Mesenchymal stem cell (in vitro differentiated cells and primary cell): ENCODE data around the gene MAFB.

Experiments
- DNase-seq: peaks from one replicate; pipeline ENCODE4 v3.0.0-alpha.2; 2013
- H2AFZ ChIP-seq: one replicate; pipeline ENCODE4 v1.6.1; 2013; ENCODE audit warnings: low read depth, mild to moderate bottlenecking, control low read depth, inconsistent platforms, low read length, moderate library complexity
- H2AK5ac ChIP-seq: 2 replicates; pipeline ENCODE4 v1.6.1; 2013; ENCODE audit warnings: low read length, moderate library complexity, mild to moderate bottlenecking, inconsistent platforms; ENCODE audit not compliant: severe bottlenecking
- H2BK120ac ChIP-seq: one replicate; pipeline ENCODE4 v1.6.1; 2013; ENCODE audit warnings: low read depth, mild to moderate bottlenecking, inconsistent platforms, low read length, moderate library complexity
- H2BK12ac ChIP-seq, 2 experiments: one replicate each; pipeline ENCODE4 v1.6.1; 2013; ENCODE audit warnings: inconsistent platforms in 2 of 2, low read length in 2 of 2, mild to moderate bottlenecking in 2 of 2, moderate library complexity in 2 of 2, control low read depth in 1 of 2
- H2BK15ac ChIP-seq: one replicate; pipeline ENCODE4 v1.6.1; 2013; ENCODE audit warnings: mild to moderate bottlenecking, low read depth, inconsistent platforms; ENCODE audit not compliant: poor library complexity, severe bottlenecking
- H2BK5ac ChIP-seq: 2 replicates; pipeline ENCODE4 v1.6.1; 2013; ENCODE audit warnings: low read depth, mild to moderate bottlenecking, low read length, control low read depth, inconsistent platforms; ENCODE audit not compliant: poor library complexity, severe bottlenecking
- H3K14ac ChIP-seq, 2 experiments: one replicate each; pipeline ENCODE4 v1.6.1; 2013; ENCODE audit warnings: inconsistent platforms in 2 of 2, low read length in 2 of 2, control low read depth in 1 of 2, mild to moderate bottlenecking in 1 of 2, moderate library complexity in 1 of 2
- H3K18ac ChIP-seq, 2 experiments: one replicate each; pipeline ENCODE4 v1.6.1; 2013; ENCODE audit warnings: inconsistent platforms in 2 of 2, low read length in 2 of 2, control low read depth in 1 of 2, low read depth in 1 of 2, mild to moderate bottlenecking in 1 of 2
- H3K23ac ChIP-seq, 2 experiments: one replicate each; pipeline ENCODE4 v1.6.1; 2013; ENCODE audit warnings: inconsistent platforms in 2 of 2, low read length in 2 of 2, mild to moderate bottlenecking in 2 of 2, moderate library complexity in 2 of 2, control low read depth in 1 of 2
- H3K27ac ChIP-seq: 2 replicates; pipeline ENCODE4 v1.5.1; 2013; ENCODE audit warnings: mild to moderate bottlenecking, moderate library complexity, low read length, control low read depth, inconsistent platforms; ENCODE audit not compliant: poor library complexity, severe bottlenecking
- H3K27me3 ChIP-seq, 2 experiments: 2 replicates each; pipeline versions ENCODE4 v1.6.1 to v1.7.0; 2013; ENCODE audit warnings: low read length in 2 of 2, mild to moderate bottlenecking in 2 of 2, moderate library complexity in 2 of 2, control low read depth in 1 of 2, inconsistent platforms in 1 of 2; ENCODE audit not compliant: control insufficient read depth in 1 of 2, insufficient read depth in 1 of 2
- H3K36me3 ChIP-seq, 2 experiments: 2 replicates each; pipeline versions ENCODE4 v1.6.1 to v1.7.0; 2013; ENCODE audit warnings: low read length in 2 of 2, control low read depth in 1 of 2, inconsistent platforms in 1 of 2, low read depth in 1 of 2, mild to moderate bottlenecking in 1 of 2; ENCODE audit not compliant: insufficient read depth in 2 of 2, control insufficient read depth in 1 of 2
- H3K4ac ChIP-seq, 2 experiments: one replicate each; pipeline ENCODE4 v1.6.1; 2013; ENCODE audit warnings: inconsistent platforms in 2 of 2, low read length in 2 of 2, mild to moderate bottlenecking in 2 of 2, moderate library complexity in 2 of 2, control low read depth in 1 of 2, low read depth in 1 of 2
- H3K4me1 ChIP-seq: 2 replicates; pipeline ENCODE4 v1.6.1; 2013; ENCODE audit warnings: low read depth, low read length, control low read depth; ENCODE audit not compliant: control insufficient read depth, insufficient read depth
- H3K4me2 ChIP-seq: 2 replicates; pipeline ENCODE4 v1.6.1; 2013; ENCODE audit warnings: low read length, mild to moderate bottlenecking, inconsistent platforms; ENCODE audit not compliant: poor library complexity, severe bottlenecking
- H3K4me3 ChIP-seq, 2 experiments: 2 replicates each; pipeline versions ENCODE4 v1.5.1 to v1.7.0; 2013; ENCODE audit warnings: low read length in 2 of 2, mild to moderate bottlenecking in 2 of 2, control low read depth in 1 of 2, low read depth in 1 of 2; ENCODE audit not compliant: insufficient read depth in 1 of 2
- H3K79me1 ChIP-seq: replicated peaks from 2 replicates; pipeline ENCODE4 v1.6.1; 2013; ENCODE audit warnings: mild to moderate bottlenecking, control low read depth, low read length, inconsistent platforms; ENCODE audit not compliant: poor library complexity, severe bottlenecking
- H3K9ac ChIP-seq: 2 replicates; pipeline ENCODE4 v1.7.0; 2013; ENCODE audit warnings: mild to moderate bottlenecking, low read length, moderate library complexity
- H3K9me3 ChIP-seq: 2 replicates; pipeline ENCODE4 v1.7.0; 2013; ENCODE audit warnings: mild to moderate bottlenecking, low read length; ENCODE audit not compliant: control insufficient read depth
- H4K8ac ChIP-seq: one replicate; pipeline ENCODE4 v1.6.1; 2013; ENCODE audit warnings: inconsistent platforms, mild to moderate bottlenecking, low read length, moderate library complexity
- H4K91ac ChIP-seq: one replicate; pipeline ENCODE4 v1.6.1; 2013; ENCODE audit warnings: mild to moderate bottlenecking, low read length, inconsistent platforms
- WGBS: methylation state at CpG from one replicate; pipeline ENCODE4 v1.1.7; 2013; ENCODE audit warnings: mixed read lengths; 5-methylcytosine and 5-hydroxymethylcytosine counted together

The MAFB gene

GRCh38 chr20:40666336-40666735, 22.7 kb downstream of the MAFB start:
- DNase-seq: no peak
- Histone ChIP-seq H3K9me3 (no peaks in the 10 kb centered on the region), H2BK5ac (no peak overlapping the region), H3K14ac (no peak overlapping the region), H3K4ac (no peak overlapping the region), H3K4me1 (no peaks in the 10 kb centered on the region), H4K8ac (no peak overlapping the region), H3K4me3 (no peak overlapping the region), H4K91ac (no peak overlapping the region), H2AK5ac (no peak overlapping the region), H3K9ac (no peak overlapping the region), H3K23ac (no peak overlapping the region), H3K79me1 (no peaks in the 10 kb centered on the region), H3K4me2 (no peak overlapping the region), H3K27ac (no peak overlapping the region), H2BK15ac (no peak overlapping the region), H2AFZ (no peak overlapping the region), H3K18ac (no peak overlapping the region), H2BK12ac (no peak overlapping the region), H3K27me3 (peaks cover 0 to under 1% of the 10 kb centered on the region in 2 experiments), H3K36me3 (no peaks in the 10 kb centered on the region), H2BK120ac (no peak overlapping the region)
- WGBS: 88% methylated on average over 9 of the region's 9 CpGs

- Histone ChIP-seq H3K4me1 (no peaks in the 10 kb centered on the region), H4K8ac (no peak overlapping the region), H3K36me3 (no peaks in the 10 kb centered on the region), H3K27ac (no peak overlapping the region), H3K4me2 (no peak overlapping the region), H2BK15ac (no peak overlapping the region), H3K14ac (no peak overlapping the region), H3K9ac (no peak overlapping the region), H2BK5ac (no peak overlapping the region), H2AFZ (no peak overlapping the region), H2BK120ac (no peak overlapping the region), H3K79me1 (no peaks in the 10 kb centered on the region), H3K9me3 (no peaks in the 10 kb centered on the region), H3K18ac (no peak overlapping the region), H4K91ac (no peak overlapping the region), H2AK5ac (no peak overlapping the region), H3K4ac (no peak overlapping the region), H2BK12ac (no peak overlapping the region), H3K23ac (no peak overlapping the region), H3K4me3 (no peak overlapping the region), H3K27me3 (peaks cover 0 to 7% of the 10 kb centered on the region in 2 experiments)
- WGBS: 97% methylated on average over 2 of the region's 5 CpGs
- no peak for DNase-seq
Observed at GRCh38 chr20:40664891-40665290, 24.1 kb downstream of the MAFB start.

DNA sequence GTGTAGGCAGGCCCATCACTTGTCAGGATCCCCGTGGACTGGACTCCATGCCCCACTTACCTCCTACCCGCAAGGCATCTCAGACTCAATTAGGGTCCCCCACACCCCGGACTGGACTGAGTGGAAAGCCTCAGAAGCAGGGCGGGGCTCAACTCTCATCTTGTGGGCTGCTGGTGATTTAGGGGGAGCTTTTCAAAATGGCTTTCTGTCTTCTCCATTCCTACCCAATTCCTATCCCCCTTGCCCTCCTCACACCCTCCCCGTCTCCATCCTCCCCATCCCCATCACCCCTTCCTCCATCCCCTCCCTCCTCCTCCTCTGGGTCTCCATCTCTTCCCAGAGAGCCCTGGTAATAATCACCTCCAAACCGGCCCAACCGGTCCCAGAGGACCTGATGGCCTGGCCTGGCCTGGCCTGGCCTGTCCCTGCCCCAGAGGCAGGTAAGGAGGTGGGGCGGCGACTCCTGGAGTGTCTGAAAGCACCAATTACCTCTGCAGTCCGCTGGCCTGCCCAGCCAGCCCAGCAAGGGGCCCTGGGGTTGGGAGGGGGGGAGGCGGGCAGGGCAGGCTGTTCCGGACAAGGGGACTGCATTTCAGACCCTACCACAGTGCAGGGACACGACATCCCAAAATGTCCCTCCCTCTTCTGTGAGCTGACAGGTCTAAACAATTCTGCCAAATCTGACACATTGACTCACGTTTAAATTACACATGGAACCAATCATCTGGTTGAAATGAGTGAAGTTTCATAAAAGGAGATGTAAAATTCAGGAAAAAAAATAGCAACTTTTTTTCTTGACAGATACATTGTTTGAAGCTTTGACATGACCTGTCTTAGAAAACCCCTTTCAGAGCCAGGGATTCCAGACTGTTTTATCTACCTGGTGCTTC, 24.8 kb downstream of the MAFB start:
- Histone ChIP-seq H2BK120ac (no peak overlapping the region), H2AFZ (no peak overlapping the region), H3K27ac (no peak overlapping the region), H3K23ac (no peak overlapping the region), H3K9ac (no peak overlapping the region), H2BK5ac (no peak overlapping the region), H3K14ac (no peak overlapping the region), H3K4me2 (no peak overlapping the region), H3K27me3 (peaks cover 0 to 7% of the 10 kb centered on the region in 2 experiments), H3K9me3 (no peaks in the 10 kb centered on the region), H2BK12ac (no peak overlapping the region), H3K4me3 (no peak overlapping the region), H4K8ac (no peak overlapping the region), H4K91ac (no peak overlapping the region), H2AK5ac (no peak overlapping the region), H2BK15ac (no peak overlapping the region), H3K36me3 (no peaks in the 10 kb centered on the region), H3K4me1 (no peaks in the 10 kb centered on the region), H3K4ac (no peak overlapping the region), H3K18ac (no peak overlapping the region), H3K79me1 (no peaks in the 10 kb centered on the region)
- DNase-seq: no peak
- 55% methylated on average over 6 of the region's 14 CpGs for WGBS

DNA sequence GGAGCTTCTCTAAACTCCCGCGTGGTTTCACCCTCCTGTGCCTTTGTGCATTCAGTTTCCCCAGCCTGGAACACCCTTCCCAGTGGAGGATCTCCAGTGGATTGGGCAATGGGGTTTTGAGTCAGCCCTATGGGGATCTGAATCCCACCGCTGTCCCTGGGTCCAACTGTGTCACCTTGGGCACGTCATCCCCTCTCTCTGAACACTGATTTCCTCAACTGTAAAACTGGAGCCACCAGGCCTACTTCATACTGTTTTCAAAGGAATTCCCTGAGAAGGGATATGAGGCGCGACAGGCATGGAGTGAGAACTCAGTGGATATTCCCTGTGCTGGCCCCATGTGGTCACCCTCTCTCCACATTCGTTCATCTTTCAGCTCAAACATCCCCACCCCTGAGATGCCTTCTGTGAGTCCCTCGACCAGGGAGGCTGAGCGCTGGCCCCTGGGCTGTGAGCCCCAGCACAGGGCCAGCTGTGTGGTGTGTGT, 25.7 kb downstream of the MAFB start:
- Histone ChIP-seq H2BK120ac (no peak overlapping the region), H3K14ac (no peak overlapping the region), H2BK5ac (no peak overlapping the region), H3K4me2 (no peak overlapping the region), H2AK5ac (no peak overlapping the region), H3K36me3 (no peaks in the 10 kb centered on the region), H3K9ac (no peak overlapping the region), H3K4me3 (no peak overlapping the region), H3K27me3 (peaks cover 0 to 7% of the 10 kb centered on the region in 2 experiments), H2BK15ac (no peak overlapping the region), H4K8ac (no peak overlapping the region), H3K23ac (no peak overlapping the region), H3K18ac (no peak overlapping the region), H3K4me1 (no peaks in the 10 kb centered on the region), H2BK12ac (no peak overlapping the region), H3K79me1 (no peaks in the 10 kb centered on the region), H4K91ac (no peak overlapping the region), H2AFZ (no peak overlapping the region), H3K27ac (no peak overlapping the region), H3K9me3 (no peaks in the 10 kb centered on the region), H3K4ac (no peak overlapping the region)
- 77% methylated on average over 8 of the region's 9 CpGs for WGBS
- no peak for DNase-seq
